A673 (cell line): Measurements from ENCODE around the gene CDK13.

Experiments
- EZH2 ChIP-seq: fragments of 200-600 bp; sonication (generic); IDR thresholded peaks from 2 replicates; pipeline ENCODE4 v1.6.1; 2017; ENCODE audit warnings: borderline replicate concordance, low read depth, mild to moderate bottlenecking, mixed read lengths, antibody characterized with exemption, low read length; ENCODE audit not compliant: poor library complexity, severe bottlenecking
- TF ChIP-seq, protein P1 (sequence below): fragments of 300-800, 200-600 bp; sonication (generic); conservative IDR thresholded peaks from 2 replicates; pipeline ENCODE4 v1.5.1; 2017; ENCODE audit warnings: low read depth, mild to moderate bottlenecking, antibody characterized with exemption, low read length, moderate library complexity, mixed read lengths

DNA sequence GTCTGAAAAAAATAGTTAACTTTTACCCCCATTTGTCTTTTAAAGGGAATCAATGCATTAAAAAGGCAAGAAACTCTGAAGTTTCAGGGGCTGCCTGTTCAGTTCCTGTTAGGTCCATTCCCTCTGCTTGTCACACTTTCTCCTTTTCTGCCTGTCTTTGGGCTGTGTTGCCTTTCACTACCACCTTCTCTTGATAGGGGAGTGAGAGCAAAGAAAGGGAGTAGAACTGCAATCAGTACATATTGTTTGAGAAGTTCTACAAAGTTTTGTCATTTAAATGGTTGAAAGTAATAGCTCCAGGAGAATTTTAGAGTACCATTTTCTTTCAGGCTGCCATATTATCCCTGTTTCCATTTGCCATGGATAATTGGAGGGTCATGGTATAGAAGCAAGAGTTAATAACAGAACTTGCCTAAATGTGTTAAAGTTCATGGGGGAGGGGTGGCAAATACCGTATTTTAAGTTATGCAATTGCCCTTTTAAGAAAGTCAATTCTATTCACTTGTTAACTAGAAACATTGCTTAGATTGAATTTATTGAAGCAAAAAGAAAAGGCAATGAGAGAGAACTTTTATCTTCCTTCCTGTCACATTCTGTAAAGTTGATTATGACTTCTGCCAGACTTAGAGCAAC is 145.8 kb downstream of the CDK13 start:
- TF ChIP-seq, protein P1, sequence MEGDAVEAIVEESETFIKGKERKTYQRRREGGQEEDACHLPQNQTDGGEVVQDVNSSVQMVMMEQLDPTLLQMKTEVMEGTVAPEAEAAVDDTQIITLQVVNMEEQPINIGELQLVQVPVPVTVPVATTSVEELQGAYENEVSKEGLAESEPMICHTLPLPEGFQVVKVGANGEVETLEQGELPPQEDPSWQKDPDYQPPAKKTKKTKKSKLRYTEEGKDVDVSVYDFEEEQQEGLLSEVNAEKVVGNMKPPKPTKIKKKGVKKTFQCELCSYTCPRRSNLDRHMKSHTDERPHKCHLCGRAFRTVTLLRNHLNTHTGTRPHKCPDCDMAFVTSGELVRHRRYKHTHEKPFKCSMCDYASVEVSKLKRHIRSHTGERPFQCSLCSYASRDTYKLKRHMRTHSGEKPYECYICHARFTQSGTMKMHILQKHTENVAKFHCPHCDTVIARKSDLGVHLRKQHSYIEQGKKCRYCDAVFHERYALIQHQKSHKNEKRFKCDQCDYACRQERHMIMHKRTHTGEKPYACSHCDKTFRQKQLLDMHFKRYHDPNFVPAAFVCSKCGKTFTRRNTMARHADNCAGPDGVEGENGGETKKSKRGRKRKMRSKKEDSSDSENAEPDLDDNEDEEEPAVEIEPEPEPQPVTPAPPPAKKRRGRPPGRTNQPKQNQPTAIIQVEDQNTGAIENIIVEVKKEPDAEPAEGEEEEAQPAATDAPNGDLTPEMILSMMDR: no peak
- no peak for TF ChIP-seq EZH2
